ENCODE measurements around the gene GORASP2. TPM values are rescaled to one million over a fixed set of nuclear protein-coding genes. Genes with fewer than 3 reads are reported as not detected.

Gene GORASP2
- total RNA-seq, 2 experiments from 2014 or later = 64.5 to 73.7 TPM

DNA sequence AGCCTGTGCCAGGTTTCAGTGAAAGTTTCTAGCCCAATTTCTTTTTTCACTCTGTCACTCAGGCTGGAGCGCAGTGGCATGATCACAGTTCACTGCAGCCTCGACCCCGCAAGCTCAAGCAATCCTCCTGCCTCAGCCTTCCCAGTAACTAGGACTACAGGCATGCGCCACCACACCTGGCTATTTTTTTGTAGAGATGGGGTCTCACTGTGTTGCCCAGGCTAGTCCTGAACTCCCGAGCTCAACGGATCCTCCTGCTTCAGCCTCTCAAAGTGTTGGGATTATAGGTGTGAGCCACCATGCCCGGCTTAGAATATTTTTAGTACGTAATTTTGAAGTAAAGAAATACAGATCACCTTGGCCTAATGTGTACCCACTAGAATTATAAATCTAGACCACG, 87.1 kb downstream of the GORASP2 start:
- peaks cover 24% of the 10 kb centered on the region for H3K4me1 Mint-ChIP-seq (ENCODE audit: low read depth)
- no peak overlapping the region for H3K4me3 Mint-ChIP-seq
- no peak for DNase-seq
- ChIA-PET POLR2A (no interaction called here), CTCF (interaction anchor here (1.3 kb wide), 1 partner anchor 70 kb away, joined by 4 read pairs; no protein-coding TSS in a partner anchor)
- no peaks in the 10 kb centered on the region for H3K27me3 Mint-ChIP-seq
- H3K27ac Mint-ChIP-seq = no peak overlapping the region
- H3K36me3 Mint-ChIP-seq = peaks cover 23% of the 10 kb centered on the region
- intact Hi-C loops (cut with micrococcal nuclease) = loop anchor here (5.0 kb wide), 1 partner anchor 416 kb away; the partner anchor contains the start of genes DCAF17 and METTL8
- H3K9me3 Mint-ChIP-seq = no peaks in the 10 kb centered on the region

Other genes starting within 250 kb of the GORASP2 start
- not detected for gene SP5, start 213.9 kb upstream of the GORASP2 start, total RNA-seq
- gene ERICH2, start 158.9 kb upstream of the GORASP2 start, total RNA-seq = not detected
- 1 to 10 TPM; 2.6 to 2.9 TPM for gene GAD1, start 112.4 kb upstream of the GORASP2 start, total RNA-seq
- gene TLK1, start 231.6 kb downstream of the GORASP2 start, total RNA-seq = 10 to 100 TPM; 59.2 to 64.5 TPM

Measured in activated CD4-positive, alpha-beta memory T cell treated with anti-CD3 and anti-CD28 coated beads for 36 hours (primary cell).